Measurements from ENCODE around the gene PAFAH1B1. TPM values are rescaled to one million over a fixed set of nuclear protein-coding genes. Genes with fewer than 3 reads are reported as not detected.

PAFAH1B1 gene
- total and polyA plus RNA-seq, 2 donors (not counting 3 experiments of a cell fraction or from before 2014, with no cell fraction given), result 46.5 to 158 TPM

DNA sequence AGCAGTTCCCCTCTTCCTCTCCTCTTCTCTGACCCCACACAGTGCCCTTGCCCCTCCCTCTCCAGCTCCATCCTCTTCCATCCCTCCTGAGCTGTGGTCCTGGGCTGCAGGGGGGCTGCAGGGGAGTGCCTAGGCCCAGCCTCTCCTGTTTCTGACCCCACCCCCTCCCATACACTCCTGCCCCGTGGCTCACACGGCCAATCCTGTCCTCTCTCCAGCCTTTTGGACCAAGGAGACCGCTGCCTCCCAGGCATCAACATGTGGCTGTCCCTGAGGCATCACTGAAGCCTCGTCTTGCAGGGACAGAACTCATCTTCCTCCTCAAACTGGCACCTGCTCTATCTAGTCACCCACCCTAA, 111.4 kb downstream of the PAFAH1B1 start:
- H3K9ac ChIP-seq (replicated peaks; ENCODE audit: extremely low read depth, insufficient read depth, low read length), result no peak overlapping the region
- TF ChIP-seq MAX (IDR thresholded peaks at IDR 0.05; ENCODE audit: insufficient read depth, insufficient read length) (no peak), POLR2AphosphoS5 (IDR thresholded peaks at IDR 0.05; ENCODE audit: insufficient read depth, low read depth, low read length) (no peak), FOS (IDR thresholded peaks at IDR 0.05; ENCODE audit: borderline replicate concordance, insufficient read depth, low read length) (no peak), EZH2 (IDR thresholded peaks at IDR 0.05; ENCODE audit: borderline replicate concordance, low read depth, low read length, severe bottlenecking) (no peak), CTCF (IDR thresholded peaks at IDR 0.05; ENCODE audit: extremely low read depth in 1 of 2, insufficient read depth in 1 of 2, low read depth in 1 of 2, low read length in 2 of 2) (no peak), MYC (IDR thresholded peaks at IDR 0.05; ENCODE audit: low read depth, low read length) (no peak), POLR2A (IDR thresholded peaks at IDR 0.05; ENCODE audit: low read depth, low read length) (no peak), JUN (IDR thresholded peaks at IDR 0.05; ENCODE audit: borderline replicate concordance, insufficient read depth, insufficient read length, low read depth) (no peak), GATA2 (IDR thresholded peaks at IDR 0.05; ENCODE audit: insufficient read depth, insufficient read length, low read depth, low read length) (no peak)
- ChIA-PET POLR2A (no interaction called here), CTCF (interaction anchor here (0.6 kb wide), 1 partner anchor 367 kb away, joined by 3 read pairs; no protein-coding TSS in a partner anchor)
- no peak for FAIRE-seq
- H2AFZ ChIP-seq (ENCODE audit: low read depth, low read length), result no peak overlapping the region
- H3K36me3 ChIP-seq (ENCODE audit: control insufficient read depth in 2 of 2, extremely low read depth in 1 of 2, insufficient read depth in 2 of 2, low read length in 2 of 2), result peaks cover 2 to 17% of the 10 kb centered on the region in 2 experiments
- H3K27ac ChIP-seq (ENCODE audit: insufficient read depth, low read depth, low read length), result no peak overlapping the region
- intact Hi-C loops (cut with micrococcal nuclease), result no loop called here
- DNase-seq (ENCODE audit: low read depth, low spot score), result no peak
- dilution Hi-C loops (cut with MboI; ENCODE audit: extremely low pct_ligation_motif_present, low sequenced_read_pairs), result no loop called here
- H4K20me1 ChIP-seq (replicated peaks; ENCODE audit: control insufficient read depth, extremely low read depth, insufficient read depth, low read length), result no peaks in the 10 kb centered on the region
- peaks cover 4% of the 10 kb centered on the region for H3K4me1 ChIP-seq (ENCODE audit: control insufficient read depth, extremely low read depth, insufficient read depth, low read length)
- H3K9me3 ChIP-seq (replicated peaks; ENCODE audit: control insufficient read depth, insufficient read depth, low read length), result no peaks in the 10 kb centered on the region
- no peaks in the 10 kb centered on the region for H3K9me1 ChIP-seq (replicated peaks; ENCODE audit: control insufficient read depth, extremely low read depth, insufficient read depth, low read length)
- H3K79me2 ChIP-seq (ENCODE audit: control insufficient read depth, insufficient read depth, low read length), result peaks cover 55% of the 10 kb centered on the region
- H3K27me3 ChIP-seq (ENCODE audit: control insufficient read depth in 2 of 2, insufficient read depth in 2 of 2, low read length in 2 of 2), result no peaks in the 10 kb centered on the region
- BruUV-seq (replicated peaks), result no TSS peak
- no peak overlapping the region for H3K4me3 ChIP-seq (replicated peaks in 1 of 3; ENCODE audit: insufficient read depth in 1 of 3, low read depth in 1 of 3, low read length in 3 of 3)
- H3K4me2 ChIP-seq (ENCODE audit: insufficient read depth, low read length), result no peak overlapping the region
